ENCODE data around the gene ATF7.

ATF7 gene

DNA sequence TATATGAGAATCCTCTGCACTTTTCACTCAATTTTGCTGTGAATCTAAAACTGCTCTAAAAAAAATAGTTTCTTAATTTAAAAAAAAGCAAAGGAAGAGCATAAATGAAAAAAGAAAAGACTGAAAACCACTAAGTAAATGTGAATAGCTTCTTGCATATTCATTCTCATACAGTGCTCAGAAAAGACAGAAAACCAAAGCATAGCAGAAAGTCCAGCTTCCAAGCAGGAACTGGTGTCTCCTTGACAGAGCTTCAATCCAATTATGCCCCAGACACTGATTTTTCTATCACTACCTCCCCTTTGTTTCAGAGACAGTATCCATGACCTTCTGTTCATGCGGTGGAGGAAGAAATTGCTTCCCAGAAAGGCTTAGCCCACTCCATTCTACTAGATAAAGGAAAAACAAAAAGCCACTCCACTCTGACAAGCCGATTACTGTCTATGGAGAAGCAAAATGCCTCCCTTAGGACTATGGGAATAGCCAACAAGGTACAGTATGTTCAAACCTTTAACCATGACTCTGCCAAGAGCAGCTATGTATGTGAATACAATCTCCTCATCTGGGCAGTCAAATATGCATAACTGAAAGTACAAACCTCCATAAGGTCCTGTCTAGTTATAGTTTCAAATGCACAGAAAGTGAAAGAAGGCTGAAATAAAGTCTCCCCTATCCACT lies 40.6 kb downstream of the ATF7 start:
- H3K4me3 ChIP-seq (ENCODE audit: low read length): no peak overlapping the region
- no peak for DNase-seq (ENCODE audit: low read depth)
- TF ChIP-seq, protein P1, sequence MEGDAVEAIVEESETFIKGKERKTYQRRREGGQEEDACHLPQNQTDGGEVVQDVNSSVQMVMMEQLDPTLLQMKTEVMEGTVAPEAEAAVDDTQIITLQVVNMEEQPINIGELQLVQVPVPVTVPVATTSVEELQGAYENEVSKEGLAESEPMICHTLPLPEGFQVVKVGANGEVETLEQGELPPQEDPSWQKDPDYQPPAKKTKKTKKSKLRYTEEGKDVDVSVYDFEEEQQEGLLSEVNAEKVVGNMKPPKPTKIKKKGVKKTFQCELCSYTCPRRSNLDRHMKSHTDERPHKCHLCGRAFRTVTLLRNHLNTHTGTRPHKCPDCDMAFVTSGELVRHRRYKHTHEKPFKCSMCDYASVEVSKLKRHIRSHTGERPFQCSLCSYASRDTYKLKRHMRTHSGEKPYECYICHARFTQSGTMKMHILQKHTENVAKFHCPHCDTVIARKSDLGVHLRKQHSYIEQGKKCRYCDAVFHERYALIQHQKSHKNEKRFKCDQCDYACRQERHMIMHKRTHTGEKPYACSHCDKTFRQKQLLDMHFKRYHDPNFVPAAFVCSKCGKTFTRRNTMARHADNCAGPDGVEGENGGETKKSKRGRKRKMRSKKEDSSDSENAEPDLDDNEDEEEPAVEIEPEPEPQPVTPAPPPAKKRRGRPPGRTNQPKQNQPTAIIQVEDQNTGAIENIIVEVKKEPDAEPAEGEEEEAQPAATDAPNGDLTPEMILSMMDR (IDR thresholded peaks at IDR 0.05; ENCODE audit: insufficient read depth, low read depth, low read length, missing control alignments): no peak

DNA sequence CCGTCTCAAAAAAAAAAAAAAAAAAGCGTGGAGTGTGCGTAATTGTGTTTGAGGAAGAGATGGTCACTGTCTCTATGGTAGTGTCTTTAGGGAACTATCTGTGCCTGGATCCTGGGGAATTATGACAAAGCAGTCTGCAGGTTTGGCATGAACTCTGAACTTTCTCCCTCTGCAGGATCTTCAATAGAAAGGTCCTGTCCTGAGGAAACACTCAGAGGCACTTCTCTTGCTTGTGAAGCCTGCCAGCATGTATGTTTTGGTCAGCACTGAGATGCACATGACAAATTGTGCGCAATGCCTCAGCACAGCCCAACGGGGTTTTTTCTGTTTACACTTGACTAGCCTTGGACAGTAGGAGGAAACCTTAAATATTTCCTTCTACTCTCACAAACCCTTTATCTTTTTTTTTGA lies 46.6 kb downstream of the ATF7 start:
- DNase-seq (ENCODE audit: low read depth): no peak
- TF ChIP-seq, protein P1 (IDR thresholded peaks at IDR 0.05; ENCODE audit: insufficient read depth, low read depth, low read length, missing control alignments): no peak
- H3K4me3 ChIP-seq (ENCODE audit: low read length): no peak overlapping the region

DNA sequence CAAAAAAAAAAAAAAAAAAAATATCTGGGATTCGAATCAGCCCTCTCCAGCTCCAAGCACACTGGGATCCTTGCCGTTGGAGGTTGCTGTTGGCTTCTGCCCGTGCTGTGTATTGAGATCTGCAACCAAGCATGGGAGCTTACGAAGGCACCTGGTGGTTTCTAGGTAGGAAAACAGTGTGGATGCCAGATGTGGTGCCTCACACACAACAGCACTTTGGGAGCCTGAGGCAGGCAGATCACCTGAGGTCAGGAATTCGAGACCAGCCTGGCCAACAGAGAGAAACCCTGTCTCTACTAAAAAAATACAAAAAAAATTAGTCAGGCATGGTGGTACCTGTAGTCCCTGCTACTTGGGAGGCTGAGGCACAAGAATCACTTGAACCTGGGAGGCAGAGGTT lies 47.4 kb downstream of the ATF7 start:
- no peak for DNase-seq (ENCODE audit: low read depth)
- TF ChIP-seq, protein P1 (IDR thresholded peaks at IDR 0.05; ENCODE audit: insufficient read depth, low read depth, low read length, missing control alignments): no peak
- no peak overlapping the region for H3K4me3 ChIP-seq (ENCODE audit: low read length)

DNA sequence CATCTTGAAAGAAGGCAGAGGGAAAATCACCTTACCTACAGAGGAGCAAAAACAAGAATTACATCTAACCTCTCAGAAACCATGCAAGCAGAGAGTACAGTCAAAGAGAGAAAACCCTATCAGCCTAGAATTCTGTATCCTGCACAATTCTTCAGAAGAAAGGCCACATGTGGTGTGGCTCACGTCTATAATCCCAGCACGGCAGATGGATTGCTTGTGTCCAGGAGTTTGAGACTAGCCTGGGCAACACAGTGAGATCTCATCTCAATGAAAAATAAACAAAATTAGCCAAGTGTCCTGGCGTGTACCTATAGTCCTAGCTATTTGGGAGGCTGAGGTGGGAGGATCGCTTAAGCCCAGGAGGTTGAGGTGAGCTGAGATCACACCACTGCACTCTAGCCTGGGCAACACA lies 48.2 kb downstream of the ATF7 start:
- no peak overlapping the region for H3K4me3 ChIP-seq (ENCODE audit: low read length)
- DNase-seq (ENCODE audit: low read depth): no peak
- TF ChIP-seq, protein P1 (IDR thresholded peaks at IDR 0.05; ENCODE audit: insufficient read depth, low read depth, low read length, missing control alignments): no peak

DNA sequence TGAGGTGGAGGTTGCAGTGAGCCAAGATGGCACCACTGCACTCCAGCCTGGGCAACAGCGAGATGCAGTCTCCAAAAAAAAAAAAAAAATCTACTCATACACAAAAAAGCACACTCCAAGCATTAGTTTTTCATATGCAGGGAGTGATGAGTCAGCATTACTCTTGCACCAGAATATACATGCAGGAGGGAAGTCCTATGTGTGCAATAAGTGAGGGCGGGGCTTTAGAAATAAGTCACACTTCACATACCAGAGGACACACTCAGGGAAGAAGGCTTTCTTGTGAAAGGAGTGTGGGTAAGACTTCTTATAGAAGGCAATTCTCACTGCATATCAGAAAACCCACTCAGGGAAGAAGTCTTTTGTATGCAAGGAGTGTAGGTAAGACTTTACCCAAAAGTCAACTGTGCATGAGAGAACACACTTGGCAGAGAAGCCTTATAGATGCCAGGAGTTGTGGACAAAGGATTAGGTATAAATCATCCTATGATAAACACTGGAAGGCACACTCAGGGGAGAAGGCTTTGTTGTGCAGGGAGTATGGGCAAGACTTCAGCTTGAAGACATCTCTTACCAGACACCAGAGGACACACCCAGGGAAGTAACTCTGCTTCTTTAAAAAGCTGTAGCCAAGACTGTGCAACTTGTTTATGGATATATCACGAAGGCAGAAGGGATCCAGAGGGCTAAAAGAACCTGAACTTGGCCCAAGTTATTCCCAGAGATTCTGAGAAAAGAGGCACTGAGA lies 50.5 kb downstream of the ATF7 start:
- peak; percentile 97 for DNase-seq (ENCODE audit: low read depth)
- H3K4me3 ChIP-seq (ENCODE audit: low read length): no peak overlapping the region
- TF ChIP-seq, protein P1 (IDR thresholded peaks at IDR 0.05; ENCODE audit: insufficient read depth, low read depth, low read length, missing control alignments): no peak

DNA sequence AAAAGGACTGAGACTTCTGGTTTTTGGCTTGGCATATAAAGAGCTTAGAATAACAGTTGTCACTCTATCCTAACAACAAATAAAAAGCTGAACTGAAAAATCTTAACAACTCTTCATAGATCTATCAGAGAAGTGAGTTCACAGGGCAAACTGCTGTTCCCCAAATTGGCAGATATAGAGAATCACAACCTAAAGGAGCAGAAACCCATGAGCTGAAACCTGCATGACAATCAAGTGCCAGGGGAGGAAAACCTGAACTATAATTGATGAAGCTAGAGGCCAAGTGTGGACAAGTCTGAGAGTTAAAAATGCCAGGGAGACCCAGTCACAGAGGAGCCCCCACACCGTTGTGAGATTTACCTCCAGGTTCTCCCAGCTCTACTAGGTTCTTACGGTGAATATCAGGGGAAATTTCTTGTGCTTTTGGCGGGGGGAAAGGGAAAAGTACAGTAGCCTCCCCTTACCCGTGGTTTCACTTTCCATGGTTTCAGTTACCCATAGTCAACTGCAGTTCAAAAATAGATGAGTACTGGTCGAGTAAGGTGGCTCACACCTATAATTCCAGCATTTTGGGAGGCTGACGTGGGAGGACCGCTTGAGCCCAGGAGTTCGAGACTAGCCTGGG lies 53.9 kb downstream of the ATF7 start:
- DNase-seq (ENCODE audit: low read depth): no peak

More for the DNA sequence above, 53.9 kb downstream of the ATF7 start:
- TF ChIP-seq, protein P1 (IDR thresholded peaks at IDR 0.05; ENCODE audit: insufficient read depth, low read depth, low read length, missing control alignments): no peak
- H3K4me3 ChIP-seq (ENCODE audit: low read length): no peak overlapping the region
